GM23248 (cell line): Measurements from ENCODE around the gene TMEM234.

Source experiments
- EZH2 ChIP-seq: fragments of 200-600 bp; sonication (generic); IDR thresholded peaks from 2 replicates; pipeline ENCODE4 v1.6.1; 2018; ENCODE audit warnings: antibody characterized with exemption, mild to moderate bottlenecking; ENCODE audit not compliant: insufficient read depth, poor library complexity, severe bottlenecking
- EZH2phosphoT487 ChIP-seq: fragments of 200-600 bp; sonication (generic); IDR thresholded peaks from 2 replicates; pipeline ENCODE4 v1.6.1; 2018; ENCODE audit warnings: antibody characterized with exemption, moderate library complexity, mild to moderate bottlenecking, low read depth; ENCODE audit not compliant: insufficient read depth

DNA sequence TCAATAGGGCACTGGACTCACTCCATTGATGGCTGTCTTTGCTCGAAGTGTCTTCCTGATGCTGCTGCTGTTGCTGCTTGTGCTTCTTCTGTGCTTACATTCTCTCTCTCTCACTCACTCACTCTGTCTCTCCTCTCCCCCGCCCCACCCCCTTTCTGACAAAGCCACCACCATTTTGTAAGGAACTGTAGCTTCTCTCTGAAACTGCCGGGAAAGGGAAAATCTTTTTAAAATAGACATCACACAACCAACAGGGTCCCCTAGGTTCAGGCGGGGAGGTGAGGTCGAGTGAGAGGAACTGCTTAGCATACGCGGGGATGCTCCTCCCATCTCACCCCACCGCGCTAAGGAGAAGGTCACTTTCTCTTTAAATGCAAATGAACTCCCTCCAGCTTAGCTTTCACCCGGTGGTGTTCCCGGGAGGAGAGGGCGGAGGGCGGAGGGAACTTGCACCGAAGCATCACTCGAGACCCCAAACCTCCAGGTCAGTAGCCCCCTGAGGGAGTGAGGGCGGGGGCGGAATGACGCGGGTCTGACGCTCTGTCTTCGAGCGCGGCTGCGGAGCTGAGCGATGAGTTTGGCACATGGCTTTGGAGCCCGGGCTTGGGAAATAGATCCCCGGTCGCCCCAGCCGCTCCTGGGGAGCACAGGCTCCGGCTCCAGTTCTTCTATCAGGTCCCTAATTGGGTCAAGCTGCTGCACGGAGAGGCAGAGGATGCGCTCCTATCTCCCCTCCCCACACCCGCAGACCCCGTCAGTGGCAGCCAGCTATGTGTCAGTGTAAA is 21.7 kb downstream of the TMEM234 start, which contains the start of gene CCDC28B:
- no peak for TF ChIP-seq EZH2
- TF ChIP-seq EZH2phosphoT487, result no peak
